Keratinocyte (primary cell): ENCODE results near the gene RELL1.

Experiments used
- CTCF ChIP-seq, 3 experiments: IDR thresholded peaks in 1 of 3; conservative IDR thresholded peaks in 1 of 3; optimal IDR thresholded peaks in 1 of 3; 2 replicates in 2 of 3; 3 replicates in 1 of 3; pipeline versions ENCODE3 to v1.5.1; 2011; ENCODE audit warnings: low read length in 3 of 3, mild to moderate bottlenecking in 3 of 3, moderate library complexity in 2 of 3, control low read depth in 1 of 3, inconsistent platforms in 1 of 3; ENCODE audit not compliant: insufficient read depth in 2 of 3; ENCODE audit errors: extremely low read depth in 1 of 3
- EZH2 ChIP-seq: IDR thresholded peaks from one replicate; pipeline ENCODE4 v1.6.1; 2012; ENCODE audit warnings: inconsistent platforms, mild to moderate bottlenecking, low read length, moderate library complexity

- TF ChIP-seq EZH2 (no peak), CTCF (optimal IDR thresholded peaks at IDR 0.05 in 1 of 3, IDR thresholded peaks at IDR 0.05 in 1 of 3, conservative IDR thresholded peaks at IDR 0.05 in 1 of 3; ENCODE audit: extremely low read depth in 1 of 3, insufficient read depth in 2 of 3, low read length in 3 of 3) (no peak)
Observed at GRCh38 chr4:37631551-37631950, 54.6 kb downstream of the RELL1 start.
